ENCODE results near the gene TUB.

TUB gene

GRCh38 chr11:8060801-8061554 lies 20.0 kb upstream of the TUB start:
- no peak for TF ChIP-seq CTCF (IDR thresholded peaks at IDR 0.05)

- TF ChIP-seq CTCF (IDR thresholded peaks at IDR 0.05): no peak
Measured at GRCh38 chr11:8061555-8062428, 19.2 kb upstream of the TUB start.

GRCh38 chr11:8062781-8063257 lies 18.2 kb upstream of the TUB start:
- no peak for TF ChIP-seq CTCF (IDR thresholded peaks at IDR 0.05)

GRCh38 chr11:8063324-8063723 lies 17.7 kb upstream of the TUB start:
- no peak for TF ChIP-seq CTCF (IDR thresholded peaks at IDR 0.05)

- TF ChIP-seq CTCF (IDR thresholded peaks at IDR 0.05): no peak
Measured at GRCh38 chr11:8065031-8065430, 16.0 kb upstream of the TUB start.

GRCh38 chr11:8066036-8066910 lies 14.7 kb upstream of the TUB start:
- no peak for TF ChIP-seq CTCF (IDR thresholded peaks at IDR 0.05)

- TF ChIP-seq CTCF (IDR thresholded peaks at IDR 0.05): no peak
Measured at GRCh38 chr11:8066911-8067455, 14.0 kb upstream of the TUB start.
